OCI-LY1 (cell line): ENCODE measurements around the gene RBSN.

ENCODE experiments used
- H2AFZ ChIP-seq: fragments of 200-600 bp; sonication (generic), shearing (Covaris generic); 2 replicates; pipeline ENCODE4 v1.6.0; 2014; ENCODE audit warnings: antibody characterized with exemption, mild to moderate bottlenecking, low read length
- H3F3A ChIP-seq: fragments of 200-600 bp; sonication (generic), shearing (Covaris generic); 2 replicates; pipeline ENCODE4 v1.6.0; 2014; ENCODE audit warnings: mild to moderate bottlenecking, antibody characterized with exemption, low read length, moderate library complexity; ENCODE audit not compliant: insufficient read depth
- H3K27ac ChIP-seq: fragments of 200-600 bp; sonication (generic); 2 replicates; pipeline ENCODE4 v1.5.1; 2014; ENCODE audit warnings: low read length, mixed run types, mild to moderate bottlenecking, low read depth; ENCODE audit not compliant: poor library complexity, severe bottlenecking
- H3K27me3 ChIP-seq: fragments of 200-600 bp; sonication (generic); 2 replicates; pipeline ENCODE4 v1.6.0; 2014; ENCODE audit warnings: antibody characterized with exemption, mild to moderate bottlenecking, low read length, moderate library complexity; ENCODE audit not compliant: insufficient read depth
- H3K36me3 ChIP-seq: fragments of 200-600 bp; sonication (generic); 2 replicates; pipeline ENCODE4 v1.6.1; 2014; ENCODE audit warnings: mild to moderate bottlenecking, antibody characterized with exemption, low read length, moderate library complexity, mixed read lengths; ENCODE audit not compliant: insufficient read depth
- H3K4me1 ChIP-seq: fragments of 200-600 bp; sonication (generic); 2 replicates; pipeline ENCODE4 v1.5.1; 2014; ENCODE audit warnings: mild to moderate bottlenecking, low read length, moderate library complexity; ENCODE audit not compliant: insufficient read depth, severe bottlenecking
- H3K4me2 ChIP-seq: fragments of 200-600 bp; sonication (generic), shearing (Covaris generic); 2 replicates; pipeline ENCODE4 v1.6.1; 2014; ENCODE audit warnings: low read length
- H3K4me3 ChIP-seq: fragments of 200-600 bp; sonication (generic); 2 replicates; pipeline ENCODE4 v1.5.1; 2014; ENCODE audit warnings: low read length, low read depth, mild to moderate bottlenecking, mixed read lengths; ENCODE audit not compliant: poor library complexity, severe bottlenecking
- H3K79me2 ChIP-seq: fragments of 200-600 bp; shearing (Covaris generic); 2 replicates; pipeline ENCODE4 v1.6.1; 2016; ENCODE audit warnings: mixed run types, low read length, mixed read lengths; ENCODE audit not compliant: insufficient read depth
- H3K9ac ChIP-seq: fragments of 200-600 bp; sonication (generic), shearing (Covaris generic); 2 replicates; pipeline ENCODE4 v1.6.1; 2014; ENCODE audit warnings: mild to moderate bottlenecking, low read length, mixed read lengths
- H3K9me2 ChIP-seq: fragments of 200-600 bp; sonication (generic), shearing (Covaris generic); 2 replicates; pipeline ENCODE4 v1.6.1; 2014; ENCODE audit warnings: low read depth, mild to moderate bottlenecking, low read length, mixed read lengths
- H3K9me3 ChIP-seq: fragments of 200-600 bp; shearing (Covaris generic); 2 replicates; pipeline ENCODE4 v1.6.1; 2014; ENCODE audit warnings: low read length, mixed read lengths
- H4K20me1 ChIP-seq: fragments of 200-600 bp; sonication (generic), shearing (Covaris generic); 2 replicates; pipeline ENCODE4 v1.6.0; 2016; ENCODE audit warnings: mild to moderate bottlenecking, low read length; ENCODE audit not compliant: insufficient read depth
- CTCF ChIP-seq: fragments of 200-600 bp; sonication (generic), shearing (Covaris generic); IDR thresholded peaks from 2 replicates; pipeline ENCODE4 v1.5.1; 2017; ENCODE audit warnings: mild to moderate bottlenecking, antibody characterized with exemption, low read length, moderate library complexity, mixed read lengths
- EZH2 ChIP-seq: fragments of 200-600 bp; sonication (generic), shearing (Covaris generic); IDR thresholded peaks from 2 replicates; pipeline ENCODE4 v1.8.0; 2017; ENCODE audit warnings: borderline replicate concordance, mixed run types, mild to moderate bottlenecking, antibody characterized with exemption, low read length, moderate library complexity, mixed read lengths

The RBSN gene

GRCh38 chr3:15023249-15023648, 75.7 kb downstream of the RBSN start:
- Histone ChIP-seq H3K9ac (no peak overlapping the region), H3K36me3 (peaks cover 73% of the 10 kb centered on the region), H3F3A (no peaks in the 10 kb centered on the region), H3K79me2 (no peaks in the 10 kb centered on the region), H3K4me2 (no peak overlapping the region), H4K20me1 (no peaks in the 10 kb centered on the region), H2AFZ (no peak overlapping the region), H3K27me3 (no peaks in the 10 kb centered on the region), H3K4me3 (no peak overlapping the region), H3K9me3 (no peaks in the 10 kb centered on the region), H3K27ac (no peak overlapping the region), H3K4me1 (no peaks in the 10 kb centered on the region), H3K9me2 (no peaks in the 10 kb centered on the region)
- no peak for TF ChIP-seq CTCF
- no peak for TF ChIP-seq EZH2
